GM21576 (cell line): ENCODE data around the gene KCTD5.

Source experiments
- ATAC-seq: cut with Tn5 transposase; IDR thresholded peaks from one replicate; pipeline ENCODE4 v1.9.1; 2021; ENCODE audit warnings: mild to moderate bottlenecking, moderate library complexity; ENCODE audit not compliant: unreplicated experiment

KCTD5 gene

DNA sequence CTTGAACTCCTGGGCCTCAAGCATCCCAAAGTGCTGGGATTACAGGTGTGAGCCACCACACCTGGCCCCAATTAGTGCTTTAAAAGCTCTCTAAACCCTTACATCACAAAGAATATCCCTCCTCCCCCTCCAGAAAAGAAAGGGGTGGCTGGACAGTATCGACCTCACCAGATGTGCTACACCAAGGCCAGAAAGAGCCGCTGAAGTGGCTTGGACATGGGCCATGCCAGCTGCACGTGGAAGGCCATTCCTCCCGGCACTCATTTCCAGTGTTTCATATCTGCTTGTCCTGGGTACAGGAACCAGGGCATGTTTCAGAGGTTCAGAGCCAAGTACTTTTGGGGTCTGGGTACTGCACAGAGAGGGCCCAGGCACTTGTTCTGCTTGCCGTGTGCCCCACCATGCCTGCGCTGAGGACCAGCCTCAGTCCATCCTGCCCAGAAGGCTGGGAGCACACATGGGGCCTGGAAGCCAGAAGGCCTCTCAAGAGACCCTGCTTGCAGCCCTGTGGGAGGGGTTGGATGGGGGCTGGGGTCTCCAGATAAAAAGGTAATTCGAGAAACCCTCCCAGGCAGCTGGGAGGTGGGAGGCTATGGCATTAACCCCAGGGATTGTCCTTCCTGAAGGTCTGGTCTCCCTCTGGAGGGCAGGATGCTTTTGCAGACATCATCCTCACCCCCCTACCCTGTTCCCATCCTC lies 66.6 kb downstream of the KCTD5 start:
- no peak for ATAC-seq

DNA sequence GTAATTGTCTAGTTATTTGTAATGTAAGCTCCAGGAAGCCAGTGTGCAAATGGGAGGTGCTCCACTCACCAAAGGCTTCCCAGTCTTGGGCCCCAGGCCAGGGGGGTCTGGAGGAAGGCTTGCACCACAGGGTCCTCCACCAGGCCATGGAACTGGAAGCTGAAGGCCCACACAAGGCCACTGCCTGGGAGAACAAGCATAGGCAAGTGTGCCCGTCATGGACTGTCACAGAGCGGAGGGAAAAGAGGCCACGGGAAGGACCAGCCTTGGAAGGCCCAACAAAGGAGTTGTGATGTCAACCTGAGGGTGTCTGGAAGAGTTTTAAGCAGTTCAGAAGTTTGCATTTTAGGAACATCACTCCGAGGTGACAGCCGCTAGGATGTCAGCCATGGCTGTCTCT lies 67.2 kb downstream of the KCTD5 start:
- ATAC-seq, result no peak

DNA sequence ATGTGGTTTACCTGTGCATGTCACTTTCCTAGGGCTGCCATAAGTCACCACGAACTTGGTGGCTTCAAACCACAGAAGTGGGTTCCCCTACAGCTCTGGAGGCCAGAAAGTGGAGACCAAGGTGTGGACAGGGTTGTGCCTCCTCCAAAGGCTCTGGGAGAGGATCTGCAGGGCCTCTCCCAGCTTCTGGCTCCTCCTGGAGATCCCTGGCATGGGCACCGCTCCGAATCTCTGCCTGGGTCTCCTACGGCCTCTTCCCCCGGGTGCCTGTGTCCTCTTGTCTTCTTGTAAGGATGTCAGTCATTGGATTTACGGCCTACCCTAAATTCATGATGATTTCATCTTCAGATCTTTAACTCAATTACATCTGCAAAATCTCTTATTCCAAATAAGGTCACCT lies 67.6 kb downstream of the KCTD5 start:
- ATAC-seq, result no peak

DNA sequence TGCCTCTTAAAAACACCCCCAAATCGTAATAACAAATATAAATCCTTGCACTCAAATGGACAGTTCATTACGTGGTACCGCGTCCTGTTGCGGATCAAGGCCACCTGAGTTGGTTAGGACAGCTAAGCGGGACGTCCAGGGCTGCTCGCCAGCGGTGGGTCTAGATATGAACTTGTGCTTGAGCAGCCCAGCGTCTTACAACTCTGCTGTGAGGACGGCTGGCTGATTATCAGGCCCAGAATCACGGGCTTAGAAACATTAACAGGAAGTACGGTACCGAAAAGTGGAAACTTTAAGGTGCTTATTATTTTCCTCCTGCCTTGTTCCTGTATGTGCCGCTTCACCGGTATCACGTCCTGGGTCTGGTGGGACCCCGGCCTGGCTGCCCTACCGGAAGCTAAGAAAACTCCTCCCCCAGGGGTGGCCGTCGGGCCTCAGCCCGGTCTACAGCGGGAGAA lies 69.3 kb downstream of the KCTD5 start:
- ATAC-seq, result peak; percentile 34

GRCh38 chr16:2752035-2752849 lies 69.9 kb downstream of the KCTD5 start, which contains the start of gene SRRM2:
TSS of gene SRRM2 (plus strand) at chr16:2752638. CDS start at chr16:2756365, 3,727 bp downstream.
- peak; percentile 74 for ATAC-seq

DNA sequence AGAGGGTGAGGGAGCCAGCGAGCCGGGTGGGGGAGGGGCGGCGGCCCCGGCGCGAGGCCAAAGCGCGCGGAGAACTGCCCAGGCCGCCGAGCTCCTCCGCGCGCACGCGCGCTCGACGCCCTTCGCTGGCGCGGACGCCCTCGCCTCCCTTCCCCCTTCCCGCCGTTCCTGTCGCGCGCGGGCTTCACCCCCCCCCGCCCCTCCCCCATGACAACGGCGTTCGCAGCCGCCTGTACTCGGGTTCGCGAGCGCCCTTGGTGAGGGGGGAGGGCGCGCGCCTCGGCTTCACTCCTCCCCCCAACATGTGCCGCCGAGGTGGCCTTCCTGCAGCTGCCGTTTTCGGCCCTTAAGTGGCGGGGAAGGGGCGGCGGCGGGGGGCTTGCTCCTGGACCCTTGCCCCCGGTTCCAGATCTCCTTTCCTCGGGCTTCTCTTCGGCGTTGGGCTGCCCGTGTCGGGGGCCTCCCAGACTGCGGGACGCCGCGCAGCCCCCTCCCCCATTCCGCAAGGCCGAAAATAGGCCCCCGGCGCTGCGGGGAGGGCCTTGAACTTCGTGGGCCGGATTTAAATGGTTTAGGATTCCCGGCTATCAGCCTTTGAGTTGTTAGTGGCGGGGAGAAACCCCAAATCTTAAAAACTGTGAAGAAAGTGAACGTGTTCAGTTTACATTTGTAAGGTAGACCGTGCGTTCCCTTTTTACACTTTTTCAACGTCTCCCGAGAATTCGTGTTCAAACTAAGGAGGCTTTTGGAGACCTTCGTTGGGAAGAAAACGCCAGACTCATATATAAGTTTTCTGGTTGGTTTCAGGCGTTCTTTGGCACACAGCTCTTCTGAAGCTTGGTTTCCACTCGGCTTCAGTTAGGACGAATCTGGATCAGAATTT lies 70.8 kb downstream of the KCTD5 start:
- peak; percentile 32 for ATAC-seq

DNA sequence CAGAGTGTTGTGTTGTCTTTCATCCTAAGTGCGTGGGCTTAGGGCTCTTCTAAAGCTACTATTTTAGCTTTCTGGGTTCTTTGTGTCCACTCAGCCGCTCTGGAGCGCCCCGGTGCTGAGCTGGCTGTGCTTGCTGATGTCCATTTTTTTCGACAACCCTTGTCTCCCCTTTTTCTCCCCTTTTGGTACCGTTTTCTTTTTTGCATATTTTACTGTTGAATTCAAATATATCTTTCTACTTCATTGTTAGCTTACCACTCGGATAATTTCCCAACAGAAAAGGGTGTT lies 71.4 kb downstream of the KCTD5 start:
- no peak for ATAC-seq

DNA sequence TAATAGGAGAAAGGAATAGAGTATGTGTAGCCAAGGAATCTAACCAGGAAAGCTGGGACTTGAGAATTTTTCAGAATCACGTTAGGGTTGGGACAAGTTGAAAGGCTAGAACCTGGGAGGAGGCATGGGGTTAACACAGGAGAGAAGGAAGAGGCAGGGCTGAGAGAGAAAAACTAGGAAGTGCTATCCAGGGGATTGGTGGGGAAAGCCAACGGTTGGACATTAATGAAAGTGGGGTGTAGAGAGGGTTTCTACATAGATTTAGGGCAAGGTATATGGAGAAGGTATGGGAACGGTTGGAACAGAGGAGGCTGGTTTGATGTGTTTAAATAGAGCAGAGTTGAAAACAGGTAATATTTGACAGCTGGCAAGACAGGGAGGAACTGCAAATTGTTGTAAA lies 72.8 kb downstream of the KCTD5 start:
- no peak for ATAC-seq

GRCh38 chr16:2756288-2757015 lies 74.1 kb downstream of the KCTD5 start:
- ATAC-seq, result no peak

- no peak for ATAC-seq
Measured at GRCh38 chr16:2757344-2757743, 75.0 kb downstream of the KCTD5 start.
